M059J (cell line): ENCODE results near the gene FAM3D. TPM values are rescaled to one million over a fixed set of nuclear protein-coding genes. Genes with fewer than 3 reads are reported as not detected.

Source experiments
- DNase-seq: peaks from one replicate; pipeline ENCODE4 v3.0.0-alpha.2; 2012; ENCODE audit warnings: low read depth
- total RNA-seq: library from RNA; depleted of rRNA; stranded (reverse); fragments of >200 nt; shearing (Covaris generic); gene quantifications from 2 replicates; pipeline ENCODE4 v1.2.3, GENCODE V29; 2014

The FAM3D gene
- total RNA-seq, 1 experiment from 2014 or later = not detected

GRCh38 chr3:58656631-58657030 is 9.9 kb downstream of the FAM3D start:
- DNase-seq = no peak

DNA sequence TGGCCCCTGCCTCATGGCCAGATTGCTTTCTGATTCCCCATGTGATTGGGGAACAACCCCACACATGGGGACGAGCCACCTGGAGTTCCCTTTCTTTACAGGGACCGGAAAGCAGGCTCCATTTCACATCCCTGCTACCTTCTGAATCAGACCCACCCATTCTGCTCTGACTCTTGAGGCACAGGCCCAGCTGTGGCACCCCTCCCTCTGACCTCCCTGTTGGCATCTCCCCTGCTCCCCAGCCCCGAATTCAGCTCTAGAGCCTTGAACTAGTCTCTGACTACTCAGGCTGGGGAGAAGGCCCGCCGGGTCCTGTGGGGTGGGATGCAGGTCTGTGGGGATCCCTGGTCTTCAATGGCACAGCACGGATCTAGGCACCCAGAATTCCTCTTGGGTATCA is 12.1 kb downstream of the FAM3D start:
- no peak for DNase-seq

DNA sequence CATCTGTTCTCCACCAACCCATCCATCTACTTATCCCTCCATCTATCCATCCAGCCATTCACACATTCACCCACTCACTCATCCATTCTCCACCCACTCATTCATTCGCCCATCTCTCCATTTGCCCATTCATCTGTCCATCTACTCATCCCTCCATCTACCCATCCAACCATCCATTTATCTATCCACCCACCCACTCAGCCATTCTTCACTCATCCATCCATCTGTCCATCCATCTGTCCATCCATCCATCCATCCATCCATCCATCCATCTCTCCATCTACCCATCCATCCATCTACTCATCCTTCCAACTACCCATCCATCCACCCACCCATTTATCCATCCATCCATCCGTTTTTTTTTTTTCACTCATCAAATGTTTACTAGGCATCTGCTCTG is 13.9 kb downstream of the FAM3D start:
- no peak for DNase-seq

DNA sequence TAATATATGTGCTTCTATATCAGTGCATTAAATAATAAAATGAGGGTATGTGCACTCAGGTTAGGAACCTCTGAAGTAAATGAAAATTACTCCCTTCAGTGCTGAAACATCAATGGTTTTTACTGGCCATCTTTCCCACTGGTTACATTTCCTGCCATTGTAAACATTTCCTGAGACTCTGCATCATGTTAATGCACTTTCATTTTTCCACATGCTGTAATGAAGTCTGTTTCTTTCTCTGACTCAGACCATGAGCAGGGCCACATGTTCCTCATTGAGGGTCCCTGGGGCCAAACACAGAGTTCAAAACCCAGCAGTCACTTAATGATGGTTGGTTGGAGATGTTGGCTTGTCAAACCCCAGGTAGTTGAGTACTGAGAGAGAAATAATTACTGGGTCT is 15.3 kb downstream of the FAM3D start:
- no peak for DNase-seq

- DNase-seq = no peak
Observed at GRCh38 chr3:58647381-58648141, 19.0 kb downstream of the FAM3D start.

DNA sequence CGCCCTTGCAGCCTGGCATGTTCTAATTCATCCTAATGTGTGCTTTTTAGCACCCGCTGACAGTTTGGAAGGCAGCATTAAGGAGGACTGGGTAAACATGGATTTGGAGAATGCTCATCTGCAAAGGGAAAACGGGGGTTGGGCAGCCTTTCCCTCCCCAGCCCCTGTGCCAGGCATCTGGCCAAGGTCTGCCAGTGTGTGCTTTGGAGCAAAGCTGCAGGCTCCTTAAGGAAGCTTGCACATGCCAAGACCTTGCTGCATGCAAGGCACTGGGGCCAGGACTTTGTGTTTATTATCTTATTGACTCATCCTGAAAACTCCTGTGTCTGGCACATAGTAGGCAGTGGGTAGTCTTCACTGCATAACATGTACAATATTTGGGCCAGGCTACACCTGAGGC is 20.1 kb downstream of the FAM3D start:
- DNase-seq = peak; percentile 69

DNA sequence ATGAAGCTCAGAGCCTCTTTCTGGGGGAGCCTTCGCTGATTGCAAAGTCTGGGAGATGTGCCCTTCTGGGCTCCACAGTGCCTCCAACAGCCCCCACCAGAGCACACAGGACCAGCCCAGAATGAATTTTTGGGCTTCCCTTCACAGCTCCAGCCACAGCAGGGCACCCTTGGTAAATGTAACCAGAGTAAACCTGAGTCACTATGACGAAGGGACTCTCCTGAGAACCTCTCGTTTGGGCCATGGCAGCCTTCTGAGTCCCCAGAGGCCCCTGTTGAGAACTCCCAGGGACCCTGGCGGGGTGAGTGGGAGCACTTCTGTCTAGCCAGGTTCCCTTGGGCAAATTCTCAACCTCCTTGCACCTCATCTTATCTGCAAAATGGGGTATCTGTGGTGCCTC is 20.8 kb downstream of the FAM3D start:
- DNase-seq = no peak

DNA sequence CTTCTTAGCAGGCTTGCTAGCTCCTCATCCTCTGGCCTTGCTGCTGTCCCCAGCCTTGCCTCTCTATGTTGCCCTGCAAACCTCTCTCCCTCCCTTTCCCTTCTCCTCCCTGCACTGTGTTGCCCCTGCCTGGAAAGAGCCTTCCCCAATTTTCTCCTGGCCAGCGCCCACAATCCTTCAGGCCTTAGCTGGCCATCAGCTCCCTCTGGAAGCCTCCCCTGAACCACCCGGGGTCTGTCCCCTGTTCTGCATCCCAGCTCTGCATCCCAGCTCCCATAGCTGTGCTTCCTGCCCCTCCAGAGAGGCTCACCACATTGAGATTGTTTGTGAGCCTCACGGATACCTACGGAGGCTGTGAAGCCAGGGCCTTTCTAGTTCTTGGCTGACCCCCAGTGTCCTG is 23.7 kb downstream of the FAM3D start:
- no peak for DNase-seq

- DNase-seq = peak; percentile 61
Observed at GRCh38 chr3:58640700-58641372, 25.7 kb downstream of the FAM3D start.

- no peak for DNase-seq
Observed at GRCh38 chr3:58639842-58640241, 26.7 kb downstream of the FAM3D start.

DNA sequence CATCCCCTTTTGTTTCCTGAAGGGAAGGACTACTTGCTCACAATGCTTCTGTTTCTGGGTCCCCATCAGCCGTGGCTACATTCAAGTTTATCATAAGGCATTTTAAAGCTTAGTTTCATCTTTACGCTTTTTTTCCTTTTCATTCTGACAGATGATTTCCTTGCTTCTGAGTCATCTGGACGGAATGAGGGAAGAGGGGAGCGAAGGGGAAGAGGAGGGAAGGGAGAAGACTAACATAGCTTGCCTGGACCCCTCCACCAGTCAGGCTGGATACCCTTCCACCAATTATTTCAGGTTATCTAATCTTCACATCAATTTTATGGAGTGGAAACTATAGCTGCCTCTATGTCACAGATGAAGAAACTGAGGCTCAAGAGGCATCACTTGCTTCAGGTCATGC is 27.6 kb downstream of the FAM3D start:
- DNase-seq = peak; percentile 33

GRCh38 chr3:58638591-58638990 is 28.0 kb downstream of the FAM3D start:
- DNase-seq = no peak

- DNase-seq = no peak
Observed at GRCh38 chr3:58637509-58637908, 29.1 kb downstream of the FAM3D start.

DNA sequence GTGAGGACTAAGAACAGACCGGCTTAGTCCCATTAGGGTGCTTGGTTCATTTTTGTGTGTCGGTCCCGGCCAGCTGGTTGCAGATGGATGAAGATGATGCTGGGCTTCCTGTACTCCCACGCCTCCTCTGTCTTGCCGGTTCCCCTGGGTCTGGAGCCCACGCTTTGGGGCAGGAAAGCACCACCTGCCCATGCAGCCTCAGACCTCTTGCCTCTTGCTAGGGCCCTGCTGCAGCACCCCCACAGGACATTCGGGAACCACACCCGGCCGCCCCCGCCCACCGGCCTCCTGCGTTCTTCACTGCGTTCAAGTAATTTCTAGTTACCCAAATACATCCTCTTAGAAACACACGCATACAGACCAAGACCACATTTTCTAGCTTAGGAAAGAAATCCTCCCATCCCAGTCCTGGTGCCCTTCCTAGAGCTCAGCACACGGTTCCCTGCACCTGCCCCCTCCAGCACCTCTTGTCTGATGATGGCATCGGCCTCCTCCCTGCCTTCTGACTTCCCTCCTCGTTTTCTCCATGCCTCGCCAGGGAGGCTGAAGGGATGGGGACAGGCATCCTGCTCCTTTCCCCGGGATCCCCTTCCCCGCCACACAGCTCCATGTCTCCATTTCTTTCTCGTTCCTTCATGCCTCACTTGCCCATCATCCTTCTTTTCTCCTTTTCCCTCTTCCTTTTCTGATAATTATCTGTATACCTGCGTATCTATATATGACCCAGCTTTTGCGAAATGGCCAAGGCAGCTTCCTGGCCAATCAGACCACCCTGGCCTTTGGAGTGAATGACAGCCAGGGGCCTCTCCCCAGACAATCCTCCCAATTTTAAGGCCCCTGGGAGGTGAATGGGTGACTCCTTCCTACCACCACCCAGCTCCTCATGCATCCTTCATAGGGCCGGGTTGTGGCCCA is 30.9 kb downstream of the FAM3D start:
- no peak for DNase-seq

DNA sequence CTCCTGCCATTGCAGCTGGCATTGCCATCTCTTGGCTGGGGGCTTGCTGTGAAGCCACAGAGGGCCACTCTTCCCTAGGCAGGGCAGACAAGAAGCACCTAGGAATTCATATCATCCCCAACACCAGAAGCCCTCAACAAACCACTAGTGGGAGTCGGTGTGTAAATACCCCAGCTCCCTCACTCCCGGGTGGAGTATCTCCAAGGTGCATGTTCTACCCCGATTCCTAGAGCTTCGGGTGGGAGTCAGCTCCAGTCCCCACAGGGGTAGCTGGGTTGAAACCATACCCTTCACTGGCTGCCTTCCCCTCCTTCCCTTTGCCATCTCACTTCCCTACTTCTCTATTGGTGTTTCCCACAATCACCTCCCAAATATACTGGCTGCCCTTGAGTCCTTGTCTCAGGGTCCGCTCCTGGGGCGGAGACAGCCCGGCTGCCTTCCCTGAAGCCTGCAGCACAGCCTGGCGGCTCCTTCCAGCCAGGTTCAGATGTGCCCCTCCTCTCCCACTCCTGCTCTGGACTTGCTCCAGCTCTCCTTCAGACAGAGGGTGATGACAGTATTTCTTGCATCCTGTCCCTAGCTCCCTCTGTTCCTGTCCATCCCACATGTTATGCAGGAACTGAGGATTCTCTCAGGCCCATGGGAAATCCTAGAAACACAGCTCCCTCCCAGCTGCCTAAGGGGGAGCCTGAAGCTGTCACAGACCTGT is 33.3 kb downstream of the FAM3D start:
- no peak for DNase-seq

DNA sequence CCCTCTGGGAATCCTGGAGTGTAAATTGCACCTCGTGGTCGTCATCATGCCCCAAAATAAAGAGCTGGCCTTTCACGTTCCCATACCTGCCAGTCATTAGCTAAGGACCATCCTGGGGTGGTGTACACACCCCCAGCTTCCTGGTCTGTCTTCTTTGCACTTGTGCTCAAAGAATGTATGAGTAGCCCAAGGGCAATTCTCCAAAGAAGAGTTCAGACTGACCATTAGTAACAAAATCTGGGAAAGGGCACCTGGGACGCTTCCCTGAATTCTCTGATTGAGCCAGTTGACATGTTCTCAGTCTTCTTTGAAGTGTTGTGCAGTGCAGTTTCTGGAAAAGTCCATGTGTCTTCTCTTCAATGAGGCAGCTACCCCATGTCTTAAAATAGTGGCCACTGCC is 34.8 kb downstream of the FAM3D start:
- DNase-seq = no peak

DNA sequence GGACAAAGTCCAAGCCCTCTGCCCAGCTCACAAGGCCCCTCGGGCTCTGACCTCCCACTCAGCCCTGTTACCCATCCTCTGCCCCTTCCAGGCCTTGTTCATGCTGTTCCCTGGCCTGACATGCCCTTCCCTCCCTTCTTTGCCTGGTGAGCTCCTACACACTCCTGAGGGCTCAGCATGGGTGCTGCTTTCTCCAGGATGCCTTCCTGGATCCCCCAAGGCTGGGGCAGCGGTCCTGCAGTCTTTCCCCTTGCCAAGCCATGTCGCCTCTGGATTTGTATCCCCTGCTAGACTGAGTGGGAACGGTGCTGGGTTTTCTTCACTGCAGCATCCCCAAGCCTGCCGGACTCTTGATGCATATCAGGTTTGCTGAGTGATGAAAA is 35.9 kb downstream of the FAM3D start:
- no peak for DNase-seq

DNA sequence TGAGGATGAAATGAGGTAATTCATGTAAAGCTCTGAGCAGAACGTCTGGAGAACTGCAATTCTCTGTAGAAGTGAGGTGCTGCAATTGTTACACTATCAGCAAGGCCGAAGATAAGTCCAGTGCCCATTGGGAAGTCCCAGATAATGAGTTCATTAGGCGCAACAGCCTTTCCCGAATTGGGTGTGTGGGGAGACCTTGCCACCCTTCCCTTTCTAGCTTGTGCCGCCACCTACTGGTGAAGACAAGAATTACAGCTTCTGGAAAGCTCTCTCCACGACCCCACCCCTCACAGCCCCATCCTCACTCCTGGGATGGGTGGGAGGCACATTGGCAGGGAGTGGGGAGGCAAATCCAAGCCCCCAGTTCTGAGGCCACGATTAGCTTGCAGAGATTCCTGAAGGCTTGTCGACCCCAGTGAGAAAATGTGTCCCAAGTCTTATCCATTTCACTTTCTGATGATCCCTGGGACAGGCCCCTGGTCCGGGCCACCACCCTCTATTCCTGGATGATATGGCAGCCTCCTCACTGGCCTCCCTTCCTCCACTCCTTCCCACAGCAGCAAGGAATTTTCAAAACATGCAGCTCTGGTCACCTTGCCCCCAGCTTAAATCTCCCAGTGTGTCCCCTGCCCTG is 36.4 kb downstream of the FAM3D start:
- peak; percentile 67 for DNase-seq

- no peak for DNase-seq
Observed at GRCh38 chr3:58629629-58630028, 36.9 kb downstream of the FAM3D start.

GRCh38 chr3:58628823-58629562 is 37.6 kb downstream of the FAM3D start:
- peak; percentile 91 for DNase-seq

GRCh38 chr3:58627941-58628340 is 38.6 kb downstream of the FAM3D start:
- no peak for DNase-seq
